HEK293 (cell line): ENCODE data around the gene NFKB1.

ENCODE experiments used
- CTCF ChIA-PET: fragments of 350-600 bp; formaldehyde crosslinking; extraction: SDS; loops from one replicate; lab custom pipeline; 2021; ENCODE audit warnings: antibody characterized with exemption; lab: Yijun Ruan, JAX
- POLR2A ChIA-PET: fragments of 300-600 bp; formaldehyde crosslinking; extraction: SDS; loops from one replicate; lab custom pipeline; 2020; ENCODE audit warnings: antibody characterized with exemption, inconsistent platforms; lab: Yijun Ruan, JAX
- H3K27ac ChIP-seq: fragments of 200-500 bp; sonication (Bioruptor generic); 2 replicates; pipeline ENCODE4 v1.5.1; 2014; ENCODE audit warnings: low read depth, low read length, control low read depth, inconsistent platforms; ENCODE audit errors: extremely low read depth
- H3K36me3 ChIP-seq, 2 experiments: fragments of 200-500 bp in 1 of 2; sonication (Bioruptor generic) in 1 of 2; 1 replicate in 1 of 2; 2 replicates in 1 of 2; pipeline ENCODE4 v1.5.1; 2014 to 2017; ENCODE audit warnings: inconsistent platforms in 2 of 2, low read length in 2 of 2; ENCODE audit not compliant: control insufficient read depth in 2 of 2, insufficient read depth in 1 of 2
- H3K4me1 ChIP-seq: fragments of 200-500 bp; sonication (Bioruptor generic); 2 replicates; pipeline ENCODE4 v1.5.1; 2014; ENCODE audit warnings: mild to moderate bottlenecking, low read length, inconsistent platforms; ENCODE audit not compliant: control insufficient read depth, insufficient read depth
- H3K4me3 ChIP-seq: 2 replicates; pipeline ENCODE4 v1.5.1; 2011; ENCODE audit warnings: low read depth, mild to moderate bottlenecking, control low read depth, low read length, moderate library complexity
- H3K9me3 ChIP-seq: fragments of 200-500 bp; sonication (Bioruptor generic); 2 replicates; pipeline ENCODE4 v1.5.1; 2014; ENCODE audit warnings: low read depth, low read length, inconsistent platforms; ENCODE audit not compliant: control insufficient read depth, insufficient read depth
- BCL11B ChIP-seq: fragments of 450-650 bp; formaldehyde crosslinking; IDR thresholded peaks from 2 replicates; pipeline ENCODE4 v1.5.1; 2016; ENCODE audit warnings: low read depth, missing biosample characterization, missing genetic modification characterization
- BCL6B ChIP-seq: fragments of 450-650 bp; formaldehyde crosslinking; IDR thresholded peaks from 2 replicates; pipeline ENCODE4 v1.5.1; 2017; ENCODE audit warnings: missing biosample characterization, missing genetic modification characterization
- GLI4 ChIP-seq: fragments of 450-650 bp; formaldehyde crosslinking; IDR thresholded peaks from 2 replicates; pipeline ENCODE4 v1.5.1; 2016; ENCODE audit warnings: missing biosample characterization, missing genetic modification characterization
- GLIS1 ChIP-seq: fragments of 450-650 bp; formaldehyde crosslinking; IDR thresholded peaks from 2 replicates; pipeline ENCODE4 v1.5.1; 2016; ENCODE audit warnings: missing biosample characterization, missing genetic modification characterization
- HOXC10 ChIP-seq: sonication (generic); formaldehyde crosslinking; IDR thresholded peaks from 2 replicates; pipeline ENCODE4 v1.8.1; 2023; ENCODE audit warnings: mild to moderate bottlenecking, missing genetic modification reagents
- KLF1 ChIP-seq: fragments of 450-650 bp; formaldehyde crosslinking; IDR thresholded peaks from 2 replicates; pipeline ENCODE4 v1.5.1; 2016; ENCODE audit warnings: missing biosample characterization, missing genetic modification characterization
- KLF9 ChIP-seq: fragments of 450-650 bp; formaldehyde crosslinking; IDR thresholded peaks from 2 replicates; pipeline ENCODE4 v1.5.1; 2016; ENCODE audit warnings: missing biosample characterization, missing genetic modification characterization, low read depth
- MYNN ChIP-seq: fragments of 450-650 bp; formaldehyde crosslinking; IDR thresholded peaks from 2 replicates; pipeline ENCODE4 v1.5.1; 2016; ENCODE audit warnings: missing biosample characterization, missing genetic modification characterization, borderline replicate concordance
- MZF1 ChIP-seq: fragments of 450-650 bp; formaldehyde crosslinking; IDR thresholded peaks from 2 replicates; pipeline ENCODE4 v1.5.1; 2017; ENCODE audit warnings: missing biosample characterization, missing genetic modification characterization, borderline replicate concordance
- PRDM1 ChIP-seq: fragments of 450-650 bp; formaldehyde crosslinking; IDR thresholded peaks from 2 replicates; pipeline ENCODE4; 2016; ENCODE audit warnings: missing biosample characterization, missing genetic modification characterization
- WT1 ChIP-seq: fragments of 450-650 bp; formaldehyde crosslinking; IDR thresholded peaks from 2 replicates; pipeline ENCODE4 v1.5.1; 2016; ENCODE audit warnings: missing biosample characterization, missing genetic modification characterization
- ZBTB26 ChIP-seq: fragments of 450-650 bp; formaldehyde crosslinking; optimal IDR thresholded peaks from 2 replicates; pipeline ENCODE3; 2016; ENCODE audit warnings: missing biosample characterization, mild to moderate bottlenecking, missing genetic modification characterization
- ZBTB44 ChIP-seq: fragments of 450-650 bp; IDR thresholded peaks from 2 replicates; pipeline ENCODE4 v1.5.1; 2018; ENCODE audit warnings: missing biosample characterization, mild to moderate bottlenecking, missing genetic modification characterization
- ZFHX2 ChIP-seq: fragments of 450-650 bp; formaldehyde crosslinking; conservative IDR thresholded peaks from 2 replicates; pipeline ENCODE4 v1.5.1; 2016; ENCODE audit warnings: missing biosample characterization, missing genetic modification characterization
- ZNF10 ChIP-seq: fragments of 450-650 bp; formaldehyde crosslinking; IDR thresholded peaks from 2 replicates; pipeline ENCODE4 v1.5.1; 2017; ENCODE audit warnings: missing biosample characterization, missing genetic modification characterization
- ZNF140 ChIP-seq: fragments of 450-650 bp; formaldehyde crosslinking; IDR thresholded peaks from 2 replicates; pipeline ENCODE4 v1.5.1; 2016; ENCODE audit warnings: missing biosample characterization, missing genetic modification characterization
- ZNF211 ChIP-seq: fragments of 450-650 bp; formaldehyde crosslinking; IDR thresholded peaks from 2 replicates; pipeline ENCODE4 v1.5.1; 2016; ENCODE audit warnings: low read depth, missing biosample characterization, missing genetic modification characterization
- ZNF221 ChIP-seq: fragments of 450-650 bp; formaldehyde crosslinking; IDR thresholded peaks from 2 replicates; pipeline ENCODE4 v1.5.1; 2017; ENCODE audit warnings: missing biosample characterization, missing genetic modification characterization, borderline replicate concordance
- ZNF324 ChIP-seq: fragments of 450-650 bp; formaldehyde crosslinking; IDR thresholded peaks from 2 replicates; pipeline ENCODE4 v1.5.1; 2016; ENCODE audit warnings: missing biosample characterization, missing genetic modification characterization
- ZNF335 ChIP-seq: fragments of 450-650 bp; formaldehyde crosslinking; conservative IDR thresholded peaks from 2 replicates; pipeline ENCODE4 v1.5.1; 2016; ENCODE audit warnings: missing biosample characterization, missing genetic modification characterization
- ZNF341 ChIP-seq: fragments of 450-650 bp; formaldehyde crosslinking; IDR thresholded peaks from 2 replicates; pipeline ENCODE4; 2016; ENCODE audit warnings: low read depth, missing biosample characterization, missing genetic modification characterization
- ZNF48 ChIP-seq: fragments of 450-650 bp; formaldehyde crosslinking; IDR thresholded peaks from 2 replicates; pipeline ENCODE4 v1.5.1; 2016; ENCODE audit warnings: missing biosample characterization, missing genetic modification characterization
- ZNF501 ChIP-seq: fragments of 450-650 bp; formaldehyde crosslinking; IDR thresholded peaks from 2 replicates; pipeline ENCODE4 v1.5.1; 2016; ENCODE audit warnings: missing biosample characterization, missing genetic modification characterization
- ZNF518A ChIP-seq: fragments of 450-650 bp; formaldehyde crosslinking; conservative IDR thresholded peaks from 2 replicates; pipeline ENCODE4 v1.5.1; 2016; ENCODE audit warnings: low read depth, missing biosample characterization, missing genetic modification characterization
- ZNF529 ChIP-seq: fragments of 450-650 bp; formaldehyde crosslinking; IDR thresholded peaks from 2 replicates; pipeline ENCODE4 v1.5.1; 2017; ENCODE audit warnings: missing genetic modification characterization, missing biosample characterization; ENCODE audit not compliant: insufficient replicate concordance
- ZNF549 ChIP-seq: fragments of 450-650 bp; IDR thresholded peaks from 2 replicates; pipeline ENCODE4 v1.5.1; 2018; ENCODE audit warnings: missing biosample characterization, missing genetic modification characterization, mild to moderate bottlenecking, inconsistent platforms, moderate library complexity

Gene NFKB1

GRCh38 chr4:102455750-102456149, 45.4 kb upstream of the NFKB1 start (continued):
- TF ChIP-seq ZNF518A (no peak), ZNF48 (tag by site-specific recombination) (no peak), GLIS1 (tag by site-specific recombination) (no peak), MYNN (tag by site-specific recombination) (no peak), ZBTB26 (no peak), PRDM1 (tag by site-specific recombination) (no peak)

GRCh38 chr4:102466298-102466697, 34.9 kb upstream of the NFKB1 start:
- POLR2A ChIA-PET, result no interaction called here
- Histone ChIP-seq H3K36me3 (no peaks in the 10 kb centered on the region), H3K4me1 (no peaks in the 10 kb centered on the region)

GRCh38 chr4:102469806-102470205, 31.4 kb upstream of the NFKB1 start:
- no peaks in the 10 kb centered on the region for H3K36me3 ChIP-seq
- H3K4me1 ChIP-seq, result no peaks in the 10 kb centered on the region
- H3K9me3 ChIP-seq, result no peaks in the 10 kb centered on the region
- H3K4me3 ChIP-seq, result no peak overlapping the region
- ChIA-PET POLR2A (no interaction called here), CTCF (interaction anchor here (0.6 to 1.0 kb wide), 2 partner anchors 39 to 59 kb away, joined by 4 read pairs; no protein-coding TSS in a partner anchor)
- no peak overlapping the region for H3K27ac ChIP-seq
- TF ChIP-seq PRDM1 (tag by site-specific recombination) (no peak), BCL11B (no peak), HOXC10 (CRISPR knock-in tag) (no peak), MZF1 (tag by site-specific recombination) (no peak), ZBTB44 (no peak), ZFHX2 (tag by site-specific recombination) (no peak), KLF9 (tag by site-specific recombination) (no peak), ZNF10 (tag by site-specific recombination) (no peak), WT1 (no peak), ZBTB26 (no peak), ZNF501 (no peak), ZNF341 (tag by site-specific recombination) (no peak), KLF1 (tag by site-specific recombination) (no peak), ZNF140 (no peak)

More at GRCh38 chr4:102466298-102466697, 34.9 kb upstream of the NFKB1 start:
- Histone ChIP-seq H3K4me3 (no peak overlapping the region), H3K27ac (no peak overlapping the region), H3K9me3 (no peaks in the 10 kb centered on the region)
- CTCF ChIA-PET, result no interaction called here
- no peak for TF ChIP-seq ZNF324
- no peak for TF ChIP-seq GLI4
- no peak for TF ChIP-seq BCL6B (tag by site-specific recombination)
- TF ChIP-seq ZNF529, result no peak
- no peak for TF ChIP-seq ZNF335 (tag by site-specific recombination)
- TF ChIP-seq ZNF549, result no peak
- TF ChIP-seq ZNF211 (tag by site-specific recombination), result no peak
- TF ChIP-seq ZNF221, result no peak
